Erythroblast (primary cell): ENCODE data around the gene SLC5A10.

Experiments
- GATA1 ChIP-seq: IDR thresholded peaks from 2 replicates; pipeline ENCODE4 v1.6.1; 2011; ENCODE audit warnings: low read depth, mild to moderate bottlenecking, control low read depth, low read length, moderate library complexity
- POLR2A ChIP-seq: IDR thresholded peaks from 2 replicates; pipeline ENCODE4 v1.6.1; 2011; ENCODE audit warnings: mild to moderate bottlenecking, low read length

DNA sequence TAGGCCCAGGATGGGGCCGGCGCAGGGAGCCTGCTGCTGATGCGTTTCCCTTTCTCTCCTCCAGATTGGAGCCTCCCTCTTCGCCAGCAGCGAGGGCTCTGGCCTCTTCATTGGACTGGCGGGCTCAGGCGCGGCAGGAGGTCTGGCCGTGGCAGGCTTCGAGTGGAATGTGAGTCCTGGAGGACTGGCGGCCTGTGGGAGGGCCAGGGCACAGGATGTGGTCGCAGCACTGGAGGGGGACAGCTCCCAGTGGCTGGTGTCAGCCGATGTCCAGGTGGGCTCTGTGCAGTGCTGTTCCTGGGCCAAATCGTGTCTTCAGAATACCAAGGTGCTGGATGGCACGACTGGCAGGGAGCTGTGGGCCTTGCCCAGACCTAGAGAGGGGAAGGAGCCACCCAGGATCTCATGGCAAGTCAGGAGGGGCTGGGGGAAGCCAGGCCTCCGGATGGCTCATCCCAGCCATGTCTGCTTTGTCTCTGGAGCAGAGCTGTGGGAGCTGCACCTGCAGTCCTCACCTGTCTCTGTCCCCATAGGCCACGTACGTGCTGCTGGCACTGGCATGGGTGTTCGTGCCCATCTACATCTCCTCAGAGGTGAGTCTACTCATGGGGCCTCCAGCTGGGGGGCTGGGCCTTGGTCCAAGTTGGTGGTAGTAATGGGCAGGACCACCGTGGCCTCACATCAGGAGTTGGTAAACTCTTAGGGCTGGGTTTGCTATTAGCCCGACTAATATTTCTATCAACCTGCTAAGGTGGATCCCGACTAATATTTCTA, 7.3 kb downstream of the SLC5A10 start:
- TF ChIP-seq POLR2A, result no peak
- no peak for TF ChIP-seq GATA1
